Smooth muscle cell (in vitro differentiated cells): ENCODE results near the gene RYR1. TPM values are rescaled to one million over a fixed set of nuclear protein-coding genes. Genes with fewer than 3 reads are reported as not detected.
A peak's percentile ranks its signal among the peaks of the same experiment; 100 is the strongest.

Source experiments
- DNase-seq: peaks from one replicate; lab custom pipeline; 2025; ENCODE audit not compliant: unreplicated experiment; lab: John Stamatoyannopoulos, UW
- H2AFZ ChIP-seq: fragments of 200-600 bp; sonication (generic); 2 replicates; pipeline ENCODE4 v1.6.0; 2016; ENCODE audit warnings: antibody characterized with exemption, low read depth, mild to moderate bottlenecking
- H3F3A ChIP-seq: fragments of 200-600 bp; sonication (generic); 2 replicates; pipeline ENCODE4 v1.6.0; 2017; ENCODE audit warnings: antibody characterized with exemption, low read depth
- H3K27ac ChIP-seq: fragments of 200-600 bp; sonication (generic); 2 replicates; pipeline ENCODE4 v1.5.1; 2016; ENCODE audit warnings: low read depth, mild to moderate bottlenecking
- H3K27me3 ChIP-seq: fragments of 200-600 bp; sonication (generic); 2 replicates; pipeline ENCODE4 v1.6.1; 2016; ENCODE audit warnings: low read depth, mild to moderate bottlenecking
- H3K36me3 ChIP-seq: fragments of 200-600 bp; sonication (generic); 2 replicates; pipeline ENCODE4 v1.5.1; 2016; ENCODE audit warnings: low read depth
- H3K4me1 ChIP-seq: fragments of 200-600 bp; sonication (generic); 2 replicates; pipeline ENCODE4 v1.5.1; 2016; ENCODE audit warnings: low read depth
- H3K4me2 ChIP-seq: fragments of 200-600 bp; sonication (generic); 2 replicates; pipeline ENCODE4 v1.6.0; 2016; ENCODE audit warnings: mild to moderate bottlenecking
- H3K4me3 ChIP-seq: fragments of 200-600 bp; sonication (generic); 2 replicates; pipeline ENCODE4 v1.5.1; 2016; ENCODE audit warnings: mild to moderate bottlenecking
- H3K79me2 ChIP-seq: fragments of 200-600 bp; sonication (generic); 2 replicates; pipeline ENCODE4 v1.6.0; 2016; ENCODE audit warnings: low read depth, mild to moderate bottlenecking
- H3K9ac ChIP-seq: fragments of 200-600 bp; sonication (generic); 2 replicates; pipeline ENCODE4 v1.6.0; 2016; ENCODE audit warnings: low read depth
- H3K9me3 ChIP-seq: fragments of 200-600 bp; sonication (generic); replicated peaks from 2 replicates; pipeline ENCODE4 v1.5.1; 2016; ENCODE audit warnings: low read depth
- H4K20me1 ChIP-seq: fragments of 200-600 bp; sonication (generic); 2 replicates; pipeline ENCODE4 v1.6.0; 2016; ENCODE audit warnings: low read depth
- WGBS: methylation state at CpG from one replicate; pipeline ENCODE4 v1.1.7; 2016; ENCODE audit warnings: low lambda C conversion rate; 5-methylcytosine and 5-hydroxymethylcytosine counted together
- polyA plus RNA-seq: library from polyadenylated mRNA; unstranded; fragments of >200 nt; fragmentation: Nextera tagmentation; extraction: Ambion mirVana; gene quantifications from 2 replicates; pipeline ENCODE4 v1.2.1, GENCODE V29; 2016
- total RNA-seq: library from RNA; depleted of rRNA; stranded (reverse); fragments of >200 nt; gene quantifications from 2 replicates; pipeline ENCODE4 v1.2.3, GENCODE V29; 2014
- TF ChIP-seq, protein P1 (sequence below): fragments of 200-600 bp; sonication (generic); IDR thresholded peaks from 2 replicates; pipeline ENCODE4 v1.5.1; 2017; ENCODE audit warnings: borderline replicate concordance, mild to moderate bottlenecking, antibody characterized with exemption; ENCODE audit not compliant: insufficient read depth, poor library complexity, severe bottlenecking

Gene RYR1
- total and polyA plus RNA-seq, 2 experiments from 2014 or later, result 0.31 to 0.95 TPM

DNA sequence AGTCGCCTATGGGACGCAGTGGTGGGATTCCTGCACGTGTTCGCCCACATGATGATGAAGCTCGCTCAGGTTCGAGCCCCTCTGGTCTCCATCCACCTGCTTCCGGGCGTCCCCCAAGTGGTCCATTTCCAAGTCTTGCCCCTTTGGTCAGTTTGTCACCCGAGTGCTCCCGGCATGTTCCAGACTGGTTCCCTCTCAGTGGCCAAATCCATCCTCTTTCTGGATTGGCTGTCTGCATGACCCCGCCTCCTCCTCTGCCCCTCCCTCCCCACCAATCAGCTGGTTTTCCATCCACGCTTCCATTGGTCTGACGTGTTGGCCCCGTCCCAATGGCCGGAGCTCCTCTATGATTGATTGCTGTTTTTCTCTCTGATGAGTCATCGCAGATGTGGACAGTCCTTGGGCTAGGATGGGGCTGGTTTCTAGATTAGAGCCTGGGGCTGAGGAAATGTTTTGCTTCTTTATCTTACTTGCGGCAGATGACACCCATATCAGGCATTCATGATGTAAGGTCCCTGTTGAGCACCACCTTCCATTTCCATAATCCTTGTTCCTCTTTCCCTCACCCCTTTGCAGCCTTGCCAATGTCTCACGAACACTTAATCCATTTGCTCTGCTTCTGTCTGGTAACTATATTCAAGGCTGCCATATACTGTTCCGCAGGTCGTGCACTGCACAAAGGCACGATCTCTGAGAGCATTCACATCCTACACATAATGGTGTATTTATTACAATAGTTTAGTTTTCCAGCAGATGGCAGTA, 110.5 kb downstream of the RYR1 start:
- no peak overlapping the region for H3K4me3 ChIP-seq
- peak overlapping the region; percentile 74 for H3K4me2 ChIP-seq
- DNase-seq, result no peak
- no peaks in the 10 kb centered on the region for H3K9me3 ChIP-seq
- WGBS, result 75% methylated on average over 21 of the region's 21 CpGs
- H3K4me1 ChIP-seq, result peaks cover 6% of the 10 kb centered on the region
- TF ChIP-seq, protein P1, sequence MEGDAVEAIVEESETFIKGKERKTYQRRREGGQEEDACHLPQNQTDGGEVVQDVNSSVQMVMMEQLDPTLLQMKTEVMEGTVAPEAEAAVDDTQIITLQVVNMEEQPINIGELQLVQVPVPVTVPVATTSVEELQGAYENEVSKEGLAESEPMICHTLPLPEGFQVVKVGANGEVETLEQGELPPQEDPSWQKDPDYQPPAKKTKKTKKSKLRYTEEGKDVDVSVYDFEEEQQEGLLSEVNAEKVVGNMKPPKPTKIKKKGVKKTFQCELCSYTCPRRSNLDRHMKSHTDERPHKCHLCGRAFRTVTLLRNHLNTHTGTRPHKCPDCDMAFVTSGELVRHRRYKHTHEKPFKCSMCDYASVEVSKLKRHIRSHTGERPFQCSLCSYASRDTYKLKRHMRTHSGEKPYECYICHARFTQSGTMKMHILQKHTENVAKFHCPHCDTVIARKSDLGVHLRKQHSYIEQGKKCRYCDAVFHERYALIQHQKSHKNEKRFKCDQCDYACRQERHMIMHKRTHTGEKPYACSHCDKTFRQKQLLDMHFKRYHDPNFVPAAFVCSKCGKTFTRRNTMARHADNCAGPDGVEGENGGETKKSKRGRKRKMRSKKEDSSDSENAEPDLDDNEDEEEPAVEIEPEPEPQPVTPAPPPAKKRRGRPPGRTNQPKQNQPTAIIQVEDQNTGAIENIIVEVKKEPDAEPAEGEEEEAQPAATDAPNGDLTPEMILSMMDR, result peak; percentile 59
- H3F3A ChIP-seq, result no peaks in the 10 kb centered on the region
- H3K36me3 ChIP-seq, result no peaks in the 10 kb centered on the region
- H4K20me1 ChIP-seq, result no peaks in the 10 kb centered on the region
- no peaks in the 10 kb centered on the region for H3K79me2 ChIP-seq
- H3K27me3 ChIP-seq, result no peaks in the 10 kb centered on the region
- no peak overlapping the region for H3K9ac ChIP-seq
- peak overlapping the region; percentile 58 for H2AFZ ChIP-seq
- no peak overlapping the region for H3K27ac ChIP-seq

DNA sequence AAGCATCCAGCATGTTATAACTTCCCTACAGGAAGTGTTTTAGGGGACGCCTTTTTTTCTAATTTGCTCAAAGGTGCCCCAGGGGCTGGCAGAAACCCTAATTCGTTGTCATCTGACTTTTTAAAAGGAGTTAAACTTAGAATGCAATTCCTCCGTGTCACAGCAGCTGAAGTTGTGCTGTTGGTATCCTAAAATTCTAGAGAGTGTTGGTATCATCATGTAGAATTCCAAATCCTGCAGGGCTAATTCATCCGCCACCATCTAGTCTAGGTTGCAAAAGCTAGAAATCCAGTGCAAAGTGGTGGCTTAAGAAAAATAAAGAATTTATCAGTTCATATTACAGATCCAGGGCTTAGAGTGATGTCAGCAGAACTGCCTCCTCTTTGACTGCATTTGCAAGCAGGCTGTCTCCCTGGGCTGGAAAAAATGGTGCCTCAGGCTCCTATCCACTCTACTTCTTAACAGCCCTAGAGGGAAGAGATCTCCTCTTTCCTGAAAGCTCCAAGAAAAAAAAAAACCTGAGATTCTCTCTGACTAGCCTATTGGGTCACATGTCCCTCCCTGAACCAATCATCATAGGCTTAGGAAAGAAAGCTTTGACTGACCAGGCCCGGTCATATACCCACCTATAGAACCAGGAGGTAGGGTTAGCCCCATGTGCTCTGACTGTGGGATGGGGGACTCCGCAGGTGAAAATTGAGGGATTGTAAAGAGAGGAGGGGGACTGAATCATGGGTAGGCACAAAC, 111.3 kb downstream of the RYR1 start:
- H2AFZ ChIP-seq, result peak overlapping the region; percentile 58
- no peaks in the 10 kb centered on the region for H3F3A ChIP-seq
- H3K79me2 ChIP-seq, result no peaks in the 10 kb centered on the region
- 62% methylated on average over 6 of the region's 6 CpGs for WGBS
- no peaks in the 10 kb centered on the region for H3K27me3 ChIP-seq
- H3K4me3 ChIP-seq, result no peak overlapping the region
- no peak overlapping the region for H3K27ac ChIP-seq
- no peak overlapping the region for H3K9ac ChIP-seq
- H3K4me1 ChIP-seq, result peaks cover 6% of the 10 kb centered on the region
- no peaks in the 10 kb centered on the region for H3K36me3 ChIP-seq
- H4K20me1 ChIP-seq, result no peaks in the 10 kb centered on the region
- no peaks in the 10 kb centered on the region for H3K9me3 ChIP-seq
- no peak for DNase-seq
- H3K4me2 ChIP-seq, result peak overlapping the region; percentile 74
- TF ChIP-seq, protein P1, result no peak

DNA sequence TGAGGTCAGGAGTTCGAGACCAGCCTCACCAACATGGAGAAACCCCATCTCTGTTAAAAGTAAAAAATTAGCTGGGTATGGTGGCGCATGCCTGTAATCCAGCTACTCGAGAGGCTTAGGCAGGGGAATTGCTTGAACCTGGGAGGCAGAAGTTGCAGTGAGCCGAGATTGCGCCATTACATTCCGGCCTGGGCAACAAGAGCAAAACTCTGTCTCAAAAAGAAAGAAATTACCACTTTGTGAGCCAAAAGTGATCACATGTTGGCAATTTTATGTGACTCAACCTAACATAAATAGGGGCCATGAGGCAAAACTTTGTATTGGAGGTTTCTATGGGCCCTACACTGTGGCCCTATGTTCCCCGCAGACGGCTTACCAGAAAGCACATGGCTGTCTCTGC, 112.1 kb downstream of the RYR1 start:
- Histone ChIP-seq H3K27ac (no peak overlapping the region), H3K4me3 (no peak overlapping the region), H3K4me2 (no peak overlapping the region), H3K27me3 (no peaks in the 10 kb centered on the region), H4K20me1 (no peaks in the 10 kb centered on the region), H3F3A (no peaks in the 10 kb centered on the region), H2AFZ (no peak overlapping the region), H3K4me1 (peaks cover 6% of the 10 kb centered on the region), H3K36me3 (no peaks in the 10 kb centered on the region), H3K79me2 (no peaks in the 10 kb centered on the region), H3K9me3 (no peaks in the 10 kb centered on the region), H3K9ac (no peak overlapping the region)
- 100% methylated on average over 8 of the region's 8 CpGs for WGBS
- no peak for DNase-seq
- TF ChIP-seq, protein P1, result no peak
